HG02588 (cell line): Measurements from ENCODE around the gene RTL1.

ENCODE experiments used
- ATAC-seq: cut with Tn5 transposase; IDR thresholded peaks from one replicate; pipeline ENCODE4 v1.9.1; 2021; ENCODE audit warnings: mild to moderate bottlenecking, moderate library complexity; ENCODE audit not compliant: unreplicated experiment

The RTL1 gene

DNA sequence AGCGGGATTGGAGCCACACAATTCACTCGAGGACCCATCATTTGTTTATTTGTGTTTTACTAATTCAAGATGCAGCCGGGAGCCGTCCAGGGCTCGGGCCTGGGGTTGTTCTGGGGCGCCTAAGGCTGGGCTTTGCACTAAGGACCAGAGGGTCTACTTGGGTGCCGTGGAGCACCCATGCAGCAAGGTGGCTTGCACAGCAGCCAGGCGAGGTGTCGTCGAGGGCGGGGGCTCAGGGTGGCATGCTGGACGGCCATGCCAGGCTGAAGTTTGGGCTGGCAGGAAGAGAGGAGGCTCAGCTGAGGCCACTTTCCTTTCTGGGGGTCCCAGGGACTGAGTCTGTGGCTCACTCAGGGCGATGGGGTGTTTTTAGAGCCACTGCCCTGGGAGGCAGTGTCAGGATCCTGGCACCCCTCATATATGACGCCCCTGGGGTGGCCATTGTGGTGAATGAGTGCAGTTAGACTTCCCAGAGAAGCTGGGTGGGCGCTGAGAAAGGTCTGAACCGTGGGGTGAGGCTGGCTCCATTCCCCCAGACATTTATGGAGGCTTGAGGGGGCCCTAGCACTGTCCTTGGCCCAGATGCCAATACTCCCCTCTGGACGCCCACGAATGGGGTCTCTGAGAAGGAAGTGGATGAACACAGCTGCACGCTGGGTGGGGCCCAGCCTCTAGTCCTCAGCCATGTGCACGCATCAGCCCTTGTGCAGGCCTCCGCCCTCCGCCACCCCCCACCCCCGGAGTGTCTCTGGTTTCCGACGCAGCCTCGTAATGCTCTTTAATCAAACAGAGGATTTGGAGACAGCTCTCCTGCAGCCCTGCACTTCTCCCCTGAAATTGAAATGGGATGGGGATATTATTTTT lies 66.3 kb downstream of the RTL1 start:
- ATAC-seq: no peak

DNA sequence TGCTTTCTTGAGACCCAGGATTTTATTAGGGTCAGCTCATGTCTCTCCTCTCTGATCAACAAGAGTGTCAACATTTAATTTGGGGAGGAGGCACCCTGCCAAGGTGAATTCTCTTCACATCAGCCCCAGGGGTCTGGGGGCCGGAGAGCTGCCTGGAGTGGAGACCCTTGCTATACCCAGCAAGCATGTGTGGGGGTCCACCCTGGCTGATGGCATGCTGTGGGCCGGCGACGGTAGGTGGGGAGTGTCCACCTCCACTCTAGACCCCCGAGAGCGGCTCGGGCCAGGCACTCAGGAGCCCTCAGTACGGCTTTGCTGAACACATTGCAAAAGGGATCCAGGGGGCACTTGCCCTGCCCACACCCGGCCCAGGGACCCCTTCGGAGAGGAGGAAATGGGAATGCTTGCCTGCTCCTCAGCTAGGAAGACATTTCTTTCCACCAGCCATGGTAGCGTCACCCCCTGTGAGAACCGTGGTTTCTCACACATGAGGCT lies 67.2 kb downstream of the RTL1 start:
- no peak for ATAC-seq

DNA sequence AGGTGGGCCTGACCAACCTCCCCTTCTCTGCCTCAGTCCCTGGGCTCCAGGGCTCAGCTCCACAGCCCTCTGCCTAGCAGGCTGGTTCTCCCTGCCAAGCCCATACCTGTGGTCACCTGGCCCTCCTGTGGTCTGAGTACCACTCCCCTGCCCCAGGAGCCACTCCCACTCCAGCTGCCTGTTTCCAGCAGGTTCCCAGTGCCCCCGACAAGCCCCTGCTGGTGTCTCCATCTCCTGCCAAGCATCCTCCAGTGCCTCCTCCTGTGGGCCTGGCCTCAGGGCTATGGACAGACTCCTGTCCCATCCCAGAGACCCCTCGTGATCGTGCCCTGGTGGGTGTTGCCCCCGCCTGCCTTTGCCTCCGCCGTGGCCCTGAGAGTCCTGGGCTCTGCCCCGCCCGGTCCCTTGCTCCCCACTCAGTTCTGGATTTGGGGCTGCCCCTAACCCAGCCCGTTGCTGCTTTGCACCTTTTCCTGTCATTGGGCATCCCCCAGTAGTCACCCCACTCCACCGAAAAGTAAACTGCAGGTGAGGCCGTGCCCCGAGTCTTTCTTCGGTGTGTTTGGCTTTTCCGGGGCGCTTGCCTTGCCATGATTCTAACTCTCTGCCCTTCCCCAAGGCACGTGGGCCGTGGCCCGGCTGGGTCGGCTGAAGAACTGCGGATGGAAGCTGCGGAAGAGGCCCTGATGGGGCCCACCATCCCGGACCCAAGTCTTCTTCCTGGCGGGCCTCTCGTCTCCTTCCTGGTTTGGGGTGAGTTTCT lies 67.8 kb downstream of the RTL1 start:
- no peak for ATAC-seq

DNA sequence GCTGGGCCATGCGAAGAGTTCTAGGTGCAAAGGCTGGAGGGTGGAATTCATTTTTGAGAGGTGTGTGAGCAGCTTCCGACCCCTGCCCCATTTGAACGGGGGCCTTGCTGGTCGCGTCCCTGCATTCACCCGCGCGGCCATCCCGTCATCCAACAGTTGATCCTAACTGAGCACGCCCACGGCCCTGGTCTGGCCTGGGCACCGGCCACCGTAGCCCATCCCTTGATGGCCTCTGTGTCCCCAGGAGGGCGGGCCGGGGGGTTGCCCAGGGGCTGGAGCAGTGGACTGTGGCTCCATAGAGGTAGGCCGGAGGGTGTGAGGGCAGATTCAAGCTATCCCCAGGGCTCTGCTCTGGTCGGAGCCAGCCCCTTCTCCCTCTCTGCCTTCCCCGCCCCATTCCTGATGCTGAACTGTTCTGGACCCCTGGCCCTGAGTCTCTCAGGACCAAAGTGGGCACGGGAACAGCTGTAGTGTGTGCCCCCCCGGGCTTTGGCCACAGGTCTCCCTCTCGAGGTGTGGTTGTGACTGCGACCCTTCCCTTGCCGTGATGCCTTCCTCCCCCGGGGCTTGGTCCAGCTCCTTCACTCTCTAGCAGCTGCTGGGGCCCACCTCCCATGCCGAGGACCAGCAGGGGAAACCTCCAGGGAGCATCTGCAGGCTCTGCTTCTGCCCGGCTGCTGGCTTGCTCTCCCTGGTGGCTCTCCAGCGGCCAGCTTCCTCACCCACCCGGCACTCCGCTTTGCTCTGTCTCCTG lies 68.6 kb downstream of the RTL1 start:
- no peak for ATAC-seq

DNA sequence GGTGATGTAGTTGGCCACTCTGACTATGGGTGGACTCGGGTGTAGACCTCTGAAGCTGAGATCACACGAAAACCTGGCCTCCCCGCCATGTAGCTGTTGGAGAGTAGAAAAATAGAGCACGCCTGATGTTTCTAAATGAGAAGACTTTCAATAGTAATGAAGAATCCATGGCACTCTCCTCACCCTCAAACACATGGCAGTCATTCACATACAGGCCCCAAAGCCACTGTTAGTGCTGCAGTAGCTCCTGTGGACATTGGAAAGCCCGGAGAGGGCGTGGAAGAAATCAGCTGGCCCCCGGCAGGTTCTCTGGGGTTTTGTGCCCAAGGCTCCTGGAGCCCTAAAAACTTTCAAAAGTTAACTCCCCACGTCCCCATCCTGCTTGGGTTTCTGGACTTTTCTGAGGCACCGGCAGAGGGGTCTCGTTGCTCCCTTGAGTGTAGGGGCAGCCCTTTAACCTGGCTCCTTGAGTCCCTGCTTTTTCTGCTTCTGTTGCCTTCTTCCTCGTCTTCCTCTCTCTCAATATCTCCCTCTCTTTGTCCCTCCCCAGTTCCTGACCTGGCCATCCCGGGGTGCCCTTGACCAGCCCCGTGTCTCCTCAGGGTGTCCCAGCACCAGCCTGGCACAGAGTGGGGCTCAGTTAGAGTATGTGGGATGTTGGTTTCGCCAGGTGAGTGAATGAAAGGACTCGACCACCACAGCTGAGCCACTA lies 69.3 kb downstream of the RTL1 start:
- ATAC-seq: no peak

DNA sequence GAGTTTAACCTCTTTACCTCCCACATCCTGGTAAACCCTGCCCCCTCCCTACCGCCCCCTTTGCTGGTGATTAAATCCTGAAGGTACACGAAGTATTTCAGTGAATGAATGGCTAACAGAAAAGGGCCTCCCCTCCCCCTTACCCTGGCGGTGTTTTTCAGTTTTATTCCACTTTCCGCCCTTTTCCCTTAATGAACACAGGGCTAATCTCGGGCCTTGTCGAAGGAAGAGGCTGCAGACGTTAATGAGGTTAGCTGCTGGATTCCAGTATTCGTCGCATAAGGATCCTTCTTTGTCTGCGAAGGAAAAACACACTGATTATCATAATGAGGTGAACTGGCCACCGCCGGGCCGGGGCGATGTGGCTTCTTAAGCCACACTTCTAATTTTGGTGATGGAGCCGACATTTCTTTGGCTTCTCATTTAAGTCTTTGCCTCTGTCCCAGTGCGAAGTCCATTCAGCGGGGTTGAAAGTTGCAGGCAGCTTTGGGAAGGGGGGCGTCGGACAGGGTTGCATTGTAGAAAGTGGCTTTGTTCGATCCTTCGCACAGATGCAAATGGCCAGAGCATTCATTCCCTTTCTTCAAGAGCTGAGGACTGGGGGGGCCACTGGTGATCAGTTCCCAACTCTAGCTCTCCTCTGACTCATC lies 71.1 kb downstream of the RTL1 start:
- no peak for ATAC-seq

DNA sequence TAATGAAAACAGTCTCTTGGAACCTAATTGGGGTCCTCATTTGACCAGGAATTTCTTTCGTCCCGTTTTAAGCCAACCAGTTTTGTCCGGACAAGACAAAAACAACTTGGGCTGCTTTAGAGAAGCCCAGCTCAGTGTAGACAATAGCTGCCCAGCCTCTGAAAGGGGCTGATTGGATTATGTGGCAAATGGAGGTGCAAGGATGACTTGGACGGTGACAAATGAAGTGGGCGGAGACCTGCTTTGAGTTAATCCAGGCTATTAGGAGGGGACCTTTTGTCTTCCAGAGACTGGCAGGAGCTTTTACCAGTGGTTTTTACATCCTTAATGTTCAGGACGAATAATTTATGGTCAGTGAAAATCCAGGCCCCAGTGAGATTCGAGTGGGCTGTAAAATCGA lies 72.8 kb downstream of the RTL1 start:
- ATAC-seq: no peak
